Mucosa of descending colon (tissue), 3 donors: Measurements from ENCODE around the gene HCCS. TPM values are rescaled to one million over a fixed set of nuclear protein-coding genes. Genes with fewer than 3 reads are reported as not detected.

Experiments used
- ATAC-seq: fragments of 200-7000 bp; cut with Tn5 transposase; one replicate; pipeline ENCODE4 v1.9.1; 2020; ENCODE audit warnings: mild to moderate bottlenecking, moderate library complexity
- DNase-seq, 3 donors: peaks; one replicate each; pipeline ENCODE4 v3.0.0-alpha.2; 2020
- H3K36me3 ChIP-seq: fragments of 200-600 bp; one replicate; pipeline ENCODE4 v1.8.0; 2021; ENCODE audit warnings: low read depth, mild to moderate bottlenecking
- H3K4me1 ChIP-seq: fragments of 200-600 bp; one replicate; pipeline ENCODE4 v1.8.0; 2021; ENCODE audit warnings: low read depth, mild to moderate bottlenecking
- H3K4me3 ChIP-seq: fragments of 200-600 bp; one replicate; pipeline ENCODE4 v1.8.0; 2021; ENCODE audit warnings: mild to moderate bottlenecking
- H3K9me3 ChIP-seq: fragments of 200-600 bp; one replicate; pipeline ENCODE4 v1.8.0; 2021; ENCODE audit warnings: mild to moderate bottlenecking
- CTCF ChIP-seq: fragments of 200-600 bp; IDR thresholded peaks from one replicate; pipeline ENCODE4 v1.8.0; 2022; ENCODE audit warnings: antibody characterized with exemption, mild to moderate bottlenecking
- intact Hi-C, 2 donors: fragments of 100-400 bp; cut with DNase I in 1 of 2; cut with micrococcal nuclease in 1 of 2; formaldehyde crosslinking; loops; one replicate each; pipeline versions ENCODE4 v1.11.0 to v1.11.1; 2022; cut with DNase I, micrococcal nuclease
- total RNA-seq, 3 donors: library from RNA; stranded (reverse); fragmentation: NEBNext Ultra II Directional in 2 of 3; extraction: Animal tissue kit (Norgen Biotek cat#: 25700) in 2 of 3; gene quantifications; one replicate each; pipeline versions ENCODE4 v1.2.1 to v1.2.4, GENCODE V29; 2021 to 2023
- donor health status: DM: no; HTN: no; CAD: no; lungs with moderate emphysema.
- donor health status: DM: no; HTN: no; CAD: no.
- donor health status: DM: no; HTN: yes; CAD: no.

HCCS gene
- total RNA-seq, 3 donors from 2014 or later, result 36.4 to 42.5 (median 39.7) TPM

- DNase-seq, result no peak
- Histone ChIP-seq H3K9me3 (no peaks in the 10 kb centered on the region), H3K4me1 (no peaks in the 10 kb centered on the region), H3K4me3 (no peak overlapping the region), H3K36me3 (no peaks in the 10 kb centered on the region)
- TF ChIP-seq CTCF, result no peak
- peak; percentile 81 for ATAC-seq
- intact Hi-C loops, result no loop called here
Measured at GRCh38 chrX:11124112-11124511, 13.0 kb downstream of the HCCS start.

GRCh38 chrX:11125060-11125459 is 13.9 kb downstream of the HCCS start:
- H3K4me1 ChIP-seq, result no peaks in the 10 kb centered on the region
- DNase-seq (no peak), ATAC-seq (peak; percentile 79)
- no peak for TF ChIP-seq CTCF
- intact Hi-C loops, result no loop called here
- no peaks in the 10 kb centered on the region for H3K36me3 ChIP-seq
- no peaks in the 10 kb centered on the region for H3K9me3 ChIP-seq
- H3K4me3 ChIP-seq, result no peak overlapping the region

- Histone ChIP-seq H3K9me3 (no peaks in the 10 kb centered on the region), H3K4me3 (no peak overlapping the region), H3K36me3 (no peaks in the 10 kb centered on the region), H3K4me1 (no peaks in the 10 kb centered on the region)
- DNase-seq (no peak), ATAC-seq (no peak)
- intact Hi-C loops, result no loop called here
- TF ChIP-seq CTCF, result no peak
Measured at GRCh38 chrX:11129534-11130105, 18.5 kb downstream of the HCCS start.

- no peak for TF ChIP-seq CTCF
- H3K36me3 ChIP-seq, result no peaks in the 10 kb centered on the region
- DNase-seq, result peak in 1 of 3 donors; percentile 25
- H3K4me3 ChIP-seq, result no peak overlapping the region
- peak; percentile 93 for ATAC-seq
- H3K9me3 ChIP-seq, result no peaks in the 10 kb centered on the region
- intact Hi-C loops, result no loop called here
- H3K4me1 ChIP-seq, result no peaks in the 10 kb centered on the region
Measured at GRCh38 chrX:11130136-11130535, 19.0 kb downstream of the HCCS start.

GRCh38 chrX:11131146-11131545 is 20.0 kb downstream of the HCCS start:
- TF ChIP-seq CTCF, result no peak
- Histone ChIP-seq H3K4me1 (no peaks in the 10 kb centered on the region), H3K9me3 (no peaks in the 10 kb centered on the region), H3K36me3 (no peaks in the 10 kb centered on the region), H3K4me3 (no peak overlapping the region)
- DNase-seq (no peak), ATAC-seq (no peak)
- intact Hi-C loops, result no loop called here
